ENCODE measurements around the gene MOSMO. TPM values are rescaled to one million over a fixed set of nuclear protein-coding genes. Genes with fewer than 3 reads are reported as not detected.

MOSMO gene
- total RNA-seq, result 1 to 10 TPM; 6.2 to 8.6 TPM
- 12.3 to 22.5 reads per million in 2 donors for total RNA-seq

GRCh38 chr16:22007509-22008214 lies at the start of gene MOSMO:
TSS of gene MOSMO (plus strand) at chr16:22008111. CDS start at chr16:22008302, 191 bp downstream.
- ATAC-seq, result peak; percentile 92
- peaks cover 29% of the 10 kb centered on the region for H3K4me1 Mint-ChIP-seq
- H3K9me3 ChIP-seq (ENCODE audit: control insufficient read depth, low read length, poor library complexity, severe bottlenecking), result no peaks in the 10 kb centered on the region
- peak within 1 kb of the TSS; percentile 89 for H3K27ac Mint-ChIP-seq
- H3K36me3 Mint-ChIP-seq (ENCODE audit: low read depth), result peaks cover 2% of the 10 kb centered on the region
- peak within 1 kb of the TSS; percentile 94 for H3K4me3 Mint-ChIP-seq
- peak; percentile 51 to 69 (median 61) for DNase-seq
- no peaks in the 10 kb centered on the region for H3K27me3 Mint-ChIP-seq

DNA sequence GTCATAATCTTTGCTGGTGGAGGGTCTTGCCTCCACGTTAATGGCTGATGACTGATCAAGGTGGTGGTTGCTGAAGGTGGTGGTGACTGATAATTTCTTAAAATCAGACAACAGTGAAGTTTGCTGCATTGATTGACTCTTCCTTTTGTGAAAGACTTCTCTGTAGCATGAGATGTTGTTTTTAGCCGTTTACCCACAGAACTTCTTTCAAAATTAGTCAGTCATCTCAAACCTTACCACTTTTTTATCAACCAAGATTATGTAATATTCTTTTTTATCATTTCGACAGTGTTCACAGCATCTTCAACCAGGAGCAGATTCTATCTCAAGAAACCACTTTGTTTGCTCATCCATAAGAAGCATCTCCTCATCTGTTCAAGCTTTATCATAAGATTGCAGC lies 48.9 kb upstream of the MOSMO start:
- ATAC-seq (no peak), DNase-seq (no peak)
- H3K4me1 Mint-ChIP-seq, result peaks cover 12% of the 10 kb centered on the region
- H3K27ac Mint-ChIP-seq, result no peak overlapping the region
- H3K36me3 Mint-ChIP-seq (ENCODE audit: low read depth), result peaks cover 12% of the 10 kb centered on the region
- no peaks in the 10 kb centered on the region for H3K9me3 ChIP-seq (ENCODE audit: control insufficient read depth, low read length, poor library complexity, severe bottlenecking)
- no peak overlapping the region for H3K4me3 Mint-ChIP-seq
- H3K27me3 Mint-ChIP-seq, result no peaks in the 10 kb centered on the region

GRCh38 chr16:21962475-21962874 lies 45.4 kb upstream of the MOSMO start:
- H3K4me1 Mint-ChIP-seq, result peaks cover 8% of the 10 kb centered on the region
- H3K27me3 Mint-ChIP-seq, result no peaks in the 10 kb centered on the region
- H3K4me3 Mint-ChIP-seq, result no peak overlapping the region
- H3K27ac Mint-ChIP-seq, result no peak overlapping the region
- no peaks in the 10 kb centered on the region for H3K9me3 ChIP-seq (ENCODE audit: control insufficient read depth, low read length, poor library complexity, severe bottlenecking)
- no peak for DNase-seq
- H3K36me3 Mint-ChIP-seq (ENCODE audit: low read depth), result peaks cover 18% of the 10 kb centered on the region
- no peak for ATAC-seq

- Mint-ChIP-seq H3K4me3 (no peak overlapping the region), H3K4me1 (peaks cover 4% of the 10 kb centered on the region), H3K36me3 (ENCODE audit: low read depth) (peaks cover 16% of the 10 kb centered on the region), H3K27ac (no peak overlapping the region), H3K27me3 (no peaks in the 10 kb centered on the region)
- DNase-seq (no peak), ATAC-seq (no peak)
- H3K9me3 ChIP-seq (ENCODE audit: control insufficient read depth, low read length, poor library complexity, severe bottlenecking), result no peaks in the 10 kb centered on the region
These were observed 44.0 kb upstream of the MOSMO start for GRCh38 chr16:21963887-21964286.

GRCh38 chr16:21964353-21964752 lies 43.6 kb upstream of the MOSMO start:
- no peak for ATAC-seq
- no peaks in the 10 kb centered on the region for H3K9me3 ChIP-seq (ENCODE audit: control insufficient read depth, low read length, poor library complexity, severe bottlenecking)
- H3K27ac Mint-ChIP-seq, result no peak overlapping the region
- peaks cover 14% of the 10 kb centered on the region for H3K36me3 Mint-ChIP-seq (ENCODE audit: low read depth)
- H3K4me1 Mint-ChIP-seq, result peaks cover 4% of the 10 kb centered on the region
- H3K4me3 Mint-ChIP-seq, result no peak overlapping the region
- no peaks in the 10 kb centered on the region for H3K27me3 Mint-ChIP-seq
- DNase-seq, result no peak

GRCh38 chr16:21971856-21972255 lies 36.1 kb upstream of the MOSMO start:
- Mint-ChIP-seq H3K4me3 (no peak overlapping the region), H3K27ac (no peak overlapping the region), H3K27me3 (no peaks in the 10 kb centered on the region), H3K36me3 (ENCODE audit: low read depth) (peaks cover 5% of the 10 kb centered on the region), H3K4me1 (no peaks in the 10 kb centered on the region)
- no peaks in the 10 kb centered on the region for H3K9me3 ChIP-seq (ENCODE audit: control insufficient read depth, low read length, poor library complexity, severe bottlenecking)
- DNase-seq, result no peak
- no peak for ATAC-seq

GRCh38 chr16:21973945-21974344 lies 34.0 kb upstream of the MOSMO start:
- H3K9me3 ChIP-seq (ENCODE audit: control insufficient read depth, low read length, poor library complexity, severe bottlenecking), result no peaks in the 10 kb centered on the region
- ATAC-seq (no peak), DNase-seq (no peak)
- no peaks in the 10 kb centered on the region for H3K4me1 Mint-ChIP-seq
- no peaks in the 10 kb centered on the region for H3K27me3 Mint-ChIP-seq
- no peak overlapping the region for H3K4me3 Mint-ChIP-seq
- H3K36me3 Mint-ChIP-seq (ENCODE audit: low read depth), result peaks cover 5% of the 10 kb centered on the region
- no peak overlapping the region for H3K27ac Mint-ChIP-seq

- H3K27ac Mint-ChIP-seq, result no peak overlapping the region
- H3K4me3 Mint-ChIP-seq, result no peak overlapping the region
- H3K4me1 Mint-ChIP-seq, result no peaks in the 10 kb centered on the region
- no peaks in the 10 kb centered on the region for H3K9me3 ChIP-seq (ENCODE audit: control insufficient read depth, low read length, poor library complexity, severe bottlenecking)
- DNase-seq (no peak), ATAC-seq (no peak)
- H3K36me3 Mint-ChIP-seq (ENCODE audit: low read depth), result peaks cover 5% of the 10 kb centered on the region
- no peaks in the 10 kb centered on the region for H3K27me3 Mint-ChIP-seq
These were observed 27.9 kb upstream of the MOSMO start for GRCh38 chr16:21980032-21980431.

- Mint-ChIP-seq H3K4me3 (no peak overlapping the region), H3K36me3 (ENCODE audit: low read depth) (peaks cover 5% of the 10 kb centered on the region), H3K4me1 (peaks cover 2% of the 10 kb centered on the region), H3K27ac (peak overlapping the region; percentile 24), H3K27me3 (no peaks in the 10 kb centered on the region)
- no peaks in the 10 kb centered on the region for H3K9me3 ChIP-seq (ENCODE audit: control insufficient read depth, low read length, poor library complexity, severe bottlenecking)
- ATAC-seq, result no peak
- no peak for DNase-seq
These were observed 25.8 kb upstream of the MOSMO start for GRCh38 chr16:21982108-21982507.

DNA sequence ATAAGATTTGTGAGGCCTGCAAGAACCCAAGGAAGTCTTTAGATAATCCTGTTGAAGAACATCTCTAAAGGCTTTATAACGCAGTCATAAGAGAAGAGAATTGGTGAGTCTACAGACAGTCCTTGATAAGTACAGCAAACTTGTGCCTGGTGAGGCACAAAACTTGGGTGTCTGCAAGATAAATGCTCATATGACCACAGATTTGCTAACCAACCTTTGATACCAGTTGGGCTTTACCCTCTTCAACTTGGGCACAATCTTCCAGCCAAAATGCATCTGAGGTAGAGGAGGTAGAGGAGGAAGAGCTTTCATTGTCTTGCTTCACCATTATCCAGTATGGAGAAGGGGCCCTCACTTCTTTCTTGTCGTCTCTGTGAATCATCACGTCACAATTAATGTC lies 23.8 kb upstream of the MOSMO start:
- Mint-ChIP-seq H3K4me1 (peaks cover 8% of the 10 kb centered on the region), H3K36me3 (ENCODE audit: low read depth) (peaks cover 6% of the 10 kb centered on the region), H3K27ac (peak overlapping the region; percentile 27), H3K27me3 (no peaks in the 10 kb centered on the region), H3K4me3 (no peak overlapping the region)
- no peaks in the 10 kb centered on the region for H3K9me3 ChIP-seq (ENCODE audit: control insufficient read depth, low read length, poor library complexity, severe bottlenecking)
- DNase-seq (no peak), ATAC-seq (no peak)

- Mint-ChIP-seq H3K36me3 (ENCODE audit: low read depth) (peaks cover 6% of the 10 kb centered on the region), H3K27me3 (no peaks in the 10 kb centered on the region), H3K4me3 (no peak overlapping the region), H3K4me1 (peaks cover 17% of the 10 kb centered on the region), H3K27ac (peak overlapping the region; percentile 45)
- ATAC-seq (no peak), DNase-seq (no peak)
- no peaks in the 10 kb centered on the region for H3K9me3 ChIP-seq (ENCODE audit: control insufficient read depth, low read length, poor library complexity, severe bottlenecking)
These were observed 22.4 kb upstream of the MOSMO start for GRCh38 chr16:21985524-21985923.

DNA sequence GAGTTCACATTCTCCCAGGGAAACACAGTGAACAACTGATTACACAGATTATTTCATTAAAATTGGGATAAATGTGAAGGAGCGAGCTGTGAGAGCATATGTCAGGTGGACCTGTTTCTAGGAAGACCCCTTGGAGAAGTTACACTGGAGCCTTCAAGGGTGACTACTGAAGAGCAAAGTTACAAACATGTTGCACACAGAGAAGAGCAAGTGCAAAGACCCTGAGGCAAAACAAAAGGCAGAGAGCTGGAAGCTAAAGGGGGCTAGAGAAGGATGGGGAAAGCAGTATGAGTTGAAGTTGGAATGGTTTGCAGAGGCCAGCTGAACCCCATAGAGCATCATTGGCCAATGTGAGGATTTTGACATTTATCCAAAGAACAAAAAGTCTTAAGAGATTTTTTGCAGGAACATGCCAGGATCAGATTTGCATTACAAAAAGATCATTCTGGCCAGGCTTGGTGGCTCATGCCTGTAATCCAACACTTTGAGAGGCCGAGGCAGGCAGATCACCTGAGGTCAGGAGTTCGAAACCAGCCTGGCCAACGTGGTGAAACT lies 21.1 kb upstream of the MOSMO start:
- no peak overlapping the region for H3K27ac Mint-ChIP-seq

DNA sequence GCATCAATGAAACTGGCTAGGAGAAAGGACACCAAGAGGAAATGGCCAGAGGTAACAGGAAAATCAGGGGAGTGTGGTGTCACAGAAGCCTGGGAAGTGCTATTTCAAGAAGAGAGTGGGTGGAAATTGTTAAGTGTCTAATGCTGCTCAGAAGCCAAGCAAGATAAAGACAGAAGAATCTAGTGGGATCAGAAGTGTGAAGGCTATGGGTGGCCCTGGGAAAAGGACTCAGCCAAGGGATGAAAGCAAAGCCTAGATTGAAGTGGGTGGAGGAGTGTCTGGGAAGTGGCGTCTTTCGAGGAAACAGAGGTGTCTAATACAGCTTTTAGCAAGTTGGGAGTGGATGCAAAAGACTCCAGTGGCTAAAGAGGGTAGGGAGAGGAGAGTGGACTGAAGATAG lies 20.4 kb upstream of the MOSMO start:
- no peak overlapping the region for H3K4me3 Mint-ChIP-seq
- peak overlapping the region; percentile 62 for H3K27ac Mint-ChIP-seq
- no peak for ATAC-seq
- no peak for DNase-seq
- H3K36me3 Mint-ChIP-seq (ENCODE audit: low read depth), result peaks cover 4% of the 10 kb centered on the region
- no peaks in the 10 kb centered on the region for H3K27me3 Mint-ChIP-seq
- no peaks in the 10 kb centered on the region for H3K9me3 ChIP-seq (ENCODE audit: control insufficient read depth, low read length, poor library complexity, severe bottlenecking)
- peaks cover 31% of the 10 kb centered on the region for H3K4me1 Mint-ChIP-seq

More for the DNA sequence above, 21.1 kb upstream of the MOSMO start:
- ATAC-seq (no peak), DNase-seq (no peak)
- H3K9me3 ChIP-seq (ENCODE audit: control insufficient read depth, low read length, poor library complexity, severe bottlenecking), result no peaks in the 10 kb centered on the region
- Mint-ChIP-seq H3K27me3 (no peaks in the 10 kb centered on the region), H3K4me1 (peaks cover 29% of the 10 kb centered on the region), H3K36me3 (ENCODE audit: low read depth) (peaks cover 6% of the 10 kb centered on the region), H3K4me3 (no peak overlapping the region)

- Mint-ChIP-seq H3K36me3 (ENCODE audit: low read depth) (peaks cover 4% of the 10 kb centered on the region), H3K4me1 (peaks cover 33% of the 10 kb centered on the region), H3K4me3 (no peak overlapping the region), H3K27ac (no peak overlapping the region), H3K27me3 (no peaks in the 10 kb centered on the region)
- no peaks in the 10 kb centered on the region for H3K9me3 ChIP-seq (ENCODE audit: control insufficient read depth, low read length, poor library complexity, severe bottlenecking)
- no peak for DNase-seq
- no peak for ATAC-seq
These were observed 18.8 kb upstream of the MOSMO start for GRCh38 chr16:21989133-21989532.
